HepG2 (cell line): ENCODE data around the gene SEZ6. TPM values are rescaled to one million over a fixed set of nuclear protein-coding genes. Genes with fewer than 3 reads are reported as not detected.

Source experiments
- CBX5 ChIP-seq: sonication (generic); formaldehyde crosslinking; IDR thresholded peaks from 2 replicates; pipeline ENCODE4 v1.4.0; 2020; ENCODE audit warnings: missing genetic modification reagents, borderline replicate concordance
- CENPT ChIP-seq: sonication (generic); formaldehyde crosslinking; IDR thresholded peaks from 2 replicates; pipeline ENCODE4 v1.8.0; 2022; ENCODE audit warnings: low read depth, mild to moderate bottlenecking, moderate library complexity, missing genetic modification reagents
- ELF3 ChIP-seq: IDR thresholded peaks from 2 replicates; pipeline ENCODE4 v1.6.1; 2016; ENCODE audit warnings: missing genetic modification reagents, missing compliant biosample characterization
- FOXK2 ChIP-seq: fragments of 450-650 bp; IDR thresholded peaks from 2 replicates; pipeline ENCODE4 v1.6.1; 2016
- FOXM1 ChIP-seq: sonication (generic); formaldehyde crosslinking; IDR thresholded peaks from 2 replicates; pipeline ENCODE4 v1.5.0; 2020; ENCODE audit warnings: missing genetic modification reagents
- MIER2 ChIP-seq: IDR thresholded peaks from 2 replicates; pipeline ENCODE4 v1.6.1; 2016; ENCODE audit warnings: missing biosample characterization, missing genetic modification reagents
- PAX8 ChIP-seq: sonication (generic); formaldehyde crosslinking; IDR thresholded peaks from 2 replicates; pipeline ENCODE4 v1.8.0; 2022; ENCODE audit warnings: mild to moderate bottlenecking, missing genetic modification reagents, borderline replicate concordance
- PPARG ChIP-seq: conservative IDR thresholded peaks from 2 replicates; pipeline ENCODE4 v1.6.1; 2016; ENCODE audit warnings: missing biosample characterization, missing genetic modification reagents
- RARA ChIP-seq: IDR thresholded peaks from 2 replicates; pipeline ENCODE4 v1.6.1; 2016; ENCODE audit warnings: missing genetic modification reagents, missing compliant biosample characterization
- SIN3B ChIP-seq: fragments of 150-350 bp; IDR thresholded peaks from 2 replicates; pipeline ENCODE4 v1.6.1; 2014; ENCODE audit warnings: low read length
- ZNF205 ChIP-seq: IDR thresholded peaks from 2 replicates; pipeline ENCODE4 v1.6.1; 2018; ENCODE audit warnings: missing biosample characterization, missing genetic modification reagents
- ZNF792 ChIP-seq: IDR thresholded peaks from 2 replicates; pipeline ENCODE4 v1.6.1; 2016
- ZNF850 ChIP-seq: sonication (generic); formaldehyde crosslinking; conservative IDR thresholded peaks from 2 replicates; pipeline ENCODE4 v1.9.0; 2021; ENCODE audit warnings: mild to moderate bottlenecking, missing genetic modification reagents
- polyA plus RNA-seq, 8 experiments: library from polyadenylated mRNA; depleted of rRNA in 3 of 8; stranded (reverse) in 7 of 8; unstranded in 1 of 8; fragments of >200 nt; fragmentation: Illumina TruSeq in 4 of 8; extraction: Trizol in 4 of 8; gene quantifications; 2 replicates each; pipeline versions ENCODE4 v1.2.1 to v1.2.3, GENCODE V29; 2011 to 2016; ENCODE audit warnings: low read depth in 4 of 8, missing spikeins in 1 of 8, mixed read lengths in 1 of 8; ENCODE audit not compliant: insufficient read depth in 1 of 8
- total RNA-seq, 5 experiments: library from RNA; depleted of rRNA; stranded (reverse); fragments of >200 nt; fragmentation: Illumina TruSeq; extraction: Trizol; gene quantifications; 2 replicates each; pipeline ENCODE4 v1.2.3, GENCODE V29; 2016; ENCODE audit warnings: low read depth in 1 of 5
- TF ChIP-seq, protein P1 (sequence below): sonication (generic); formaldehyde crosslinking; IDR thresholded peaks from 2 replicates; pipeline ENCODE4 v1.4.0; 2020; ENCODE audit warnings: missing genetic modification reagents
- TF ChIP-seq, protein P2 (sequence below): sonication (generic); formaldehyde crosslinking; IDR thresholded peaks from 2 replicates; pipeline ENCODE4 v1.4.0; 2020; ENCODE audit warnings: mild to moderate bottlenecking, low read depth, missing genetic modification reagents
- TF ChIP-seq, protein P3 (sequence below): IDR thresholded peaks from 2 replicates; pipeline ENCODE4 v1.6.1; 2012; ENCODE audit warnings: inconsistent platforms
- TF ChIP-seq, protein P4 (sequence below): sonication (generic); formaldehyde crosslinking; IDR thresholded peaks from 2 replicates; pipeline ENCODE4 v1.4.0; 2020; ENCODE audit warnings: missing genetic modification reagents
- TF ChIP-seq, protein P5 (sequence below): sonication (generic); formaldehyde crosslinking; IDR thresholded peaks from 2 replicates; pipeline ENCODE4 v1.8.1; 2023; ENCODE audit warnings: missing genetic modification reagents, inconsistent platforms, borderline replicate concordance
- TF ChIP-seq, protein P6 (sequence below): sonication (generic); formaldehyde crosslinking; IDR thresholded peaks from 2 replicates; pipeline ENCODE4 v1.5.0; 2020; ENCODE audit warnings: mild to moderate bottlenecking, missing genetic modification reagents, borderline replicate concordance

Gene SEZ6
- total and polyA plus RNA-seq, 2 of the 13 experiments (the other 11 are each of a cell fraction or from before 2014, with no cell fraction given) = not detected

DNA sequence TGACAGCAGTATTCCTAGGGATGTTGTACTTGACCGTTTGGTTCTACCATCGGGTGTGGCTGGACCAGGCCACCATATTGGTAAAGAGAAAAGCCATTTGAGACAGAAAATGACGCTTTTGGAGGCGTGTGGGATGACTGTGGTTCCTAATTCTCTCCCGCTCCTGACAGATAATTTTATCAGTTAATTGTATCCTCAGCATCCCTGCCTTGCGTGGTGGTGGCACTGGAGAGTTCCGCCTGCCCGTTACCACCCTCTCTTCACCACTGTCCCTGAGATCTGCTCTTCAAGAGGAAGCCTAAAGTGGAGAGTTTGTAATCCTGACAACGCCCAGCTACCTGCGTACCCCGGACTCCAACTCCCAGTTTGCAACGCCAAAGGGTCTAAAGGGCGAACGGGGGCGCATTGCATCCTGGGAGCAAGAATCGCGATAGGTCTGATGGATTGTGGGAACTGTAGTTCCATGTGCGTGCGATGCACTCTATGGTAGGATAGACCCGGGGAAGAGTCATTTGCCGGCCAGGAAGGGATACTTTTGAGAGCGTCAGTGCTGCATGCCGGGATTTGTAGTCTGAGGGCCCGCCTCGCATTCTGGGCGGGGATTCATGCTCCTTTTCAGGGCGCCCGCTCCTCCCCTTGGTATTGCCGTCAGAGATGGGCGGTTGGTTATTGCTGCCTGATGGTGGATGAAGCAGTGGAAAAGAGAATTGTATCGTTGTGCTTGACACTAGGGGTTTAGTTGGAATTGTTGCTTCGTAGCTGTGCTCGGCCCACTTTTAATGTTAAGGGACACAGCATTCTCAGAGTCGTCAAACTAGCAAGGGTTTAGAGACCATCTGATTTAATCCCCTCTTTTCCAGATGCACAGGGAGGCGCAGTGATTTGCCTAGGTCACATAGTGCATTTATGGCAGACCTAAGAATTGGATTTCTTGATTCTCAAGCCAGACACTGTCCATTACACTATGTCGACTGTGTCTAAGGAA lies 53.5 kb downstream of the SEZ6 start (continued):
- TF ChIP-seq FOXM1 (CRISPR knock-in tag) (no peak), ELF3 (CRISPR knock-in tag) (peak; percentile 47; the same call in 1 of the 2 replicates), ZNF792 (0 out of 2 replicates have a peak, but pooled peaks have one; percentile 5), SIN3B (no peak), ZNF205 (CRISPR knock-in tag) (0 out of 2 replicates have a peak, but pooled peaks have one; percentile 37), ZNF850 (no peak), PPARG (CRISPR knock-in tag) (no peak), FOXK2 (no peak; the same call in 1 of the 2 replicates), RARA (CRISPR knock-in tag) (peak; percentile 17; the same call in 1 of the 2 replicates), PAX8 (CRISPR knock-in tag) (peak; percentile 91; the same call in 1 of the 2 replicates), CENPT (CRISPR knock-in tag) (no peak), CBX5 (CRISPR knock-in tag) (peak; percentile 59; the same call in 1 of the 2 replicates), MIER2 (CRISPR knock-in tag) (no peak)
- TF ChIP-seq, protein P1, sequence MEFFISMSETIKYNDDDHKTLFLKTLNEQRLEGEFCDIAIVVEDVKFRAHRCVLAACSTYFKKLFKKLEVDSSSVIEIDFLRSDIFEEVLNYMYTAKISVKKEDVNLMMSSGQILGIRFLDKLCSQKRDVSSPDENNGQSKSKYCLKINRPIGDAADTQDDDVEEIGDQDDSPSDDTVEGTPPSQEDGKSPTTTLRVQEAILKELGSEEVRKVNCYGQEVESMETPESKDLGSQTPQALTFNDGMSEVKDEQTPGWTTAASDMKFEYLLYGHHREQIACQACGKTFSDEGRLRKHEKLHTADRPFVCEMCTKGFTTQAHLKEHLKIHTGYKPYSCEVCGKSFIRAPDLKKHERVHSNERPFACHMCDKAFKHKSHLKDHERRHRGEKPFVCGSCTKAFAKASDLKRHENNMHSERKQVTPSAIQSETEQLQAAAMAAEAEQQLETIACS (CRISPR knock-in tag) = no peak
- TF ChIP-seq, protein P2, sequence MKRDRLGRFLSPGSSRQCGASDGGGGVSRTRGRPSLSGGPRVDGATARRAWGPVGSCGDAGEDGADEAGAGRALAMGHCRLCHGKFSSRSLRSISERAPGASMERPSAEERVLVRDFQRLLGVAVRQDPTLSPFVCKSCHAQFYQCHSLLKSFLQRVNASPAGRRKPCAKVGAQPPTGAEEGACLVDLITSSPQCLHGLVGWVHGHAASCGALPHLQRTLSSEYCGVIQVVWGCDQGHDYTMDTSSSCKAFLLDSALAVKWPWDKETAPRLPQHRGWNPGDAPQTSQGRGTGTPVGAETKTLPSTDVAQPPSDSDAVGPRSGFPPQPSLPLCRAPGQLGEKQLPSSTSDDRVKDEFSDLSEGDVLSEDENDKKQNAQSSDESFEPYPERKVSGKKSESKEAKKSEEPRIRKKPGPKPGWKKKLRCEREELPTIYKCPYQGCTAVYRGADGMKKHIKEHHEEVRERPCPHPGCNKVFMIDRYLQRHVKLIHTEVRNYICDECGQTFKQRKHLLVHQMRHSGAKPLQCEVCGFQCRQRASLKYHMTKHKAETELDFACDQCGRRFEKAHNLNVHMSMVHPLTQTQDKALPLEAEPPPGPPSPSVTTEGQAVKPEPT (CRISPR knock-in tag) = no peak
- TF ChIP-seq, protein P3, sequence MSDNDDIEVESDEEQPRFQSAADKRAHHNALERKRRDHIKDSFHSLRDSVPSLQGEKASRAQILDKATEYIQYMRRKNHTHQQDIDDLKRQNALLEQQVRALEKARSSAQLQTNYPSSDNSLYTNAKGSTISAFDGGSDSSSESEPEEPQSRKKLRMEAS = peak; percentile 68
- TF ChIP-seq, protein P4, sequence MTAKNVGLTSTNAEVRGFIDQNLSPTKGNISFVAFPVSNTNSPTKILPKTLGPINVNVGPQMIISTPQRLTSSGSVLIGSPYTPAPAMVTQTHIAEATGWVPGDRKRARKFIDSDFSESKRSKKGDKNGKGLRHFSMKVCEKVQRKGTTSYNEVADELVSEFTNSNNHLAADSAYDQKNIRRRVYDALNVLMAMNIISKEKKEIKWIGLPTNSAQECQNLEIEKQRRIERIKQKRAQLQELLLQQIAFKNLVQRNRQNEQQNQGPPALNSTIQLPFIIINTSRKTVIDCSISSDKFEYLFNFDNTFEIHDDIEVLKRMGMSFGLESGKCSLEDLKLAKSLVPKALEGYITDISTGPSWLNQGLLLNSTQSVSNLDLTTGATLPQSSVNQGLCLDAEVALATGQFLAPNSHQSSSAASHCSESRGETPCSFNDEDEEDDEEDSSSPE (CRISPR knock-in tag) = peak; percentile 63
- TF ChIP-seq, protein P5, sequence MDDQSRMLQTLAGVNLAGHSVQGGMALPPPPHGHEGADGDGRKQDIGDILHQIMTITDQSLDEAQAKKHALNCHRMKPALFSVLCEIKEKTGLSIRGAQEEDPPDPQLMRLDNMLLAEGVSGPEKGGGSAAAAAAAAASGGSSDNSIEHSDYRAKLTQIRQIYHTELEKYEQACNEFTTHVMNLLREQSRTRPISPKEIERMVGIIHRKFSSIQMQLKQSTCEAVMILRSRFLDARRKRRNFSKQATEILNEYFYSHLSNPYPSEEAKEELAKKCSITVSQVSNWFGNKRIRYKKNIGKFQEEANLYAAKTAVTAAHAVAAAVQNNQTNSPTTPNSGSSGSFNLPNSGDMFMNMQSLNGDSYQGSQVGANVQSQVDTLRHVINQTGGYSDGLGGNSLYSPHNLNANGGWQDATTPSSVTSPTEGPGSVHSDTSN (CRISPR knock-in tag) = no peak
- TF ChIP-seq, protein P6, sequence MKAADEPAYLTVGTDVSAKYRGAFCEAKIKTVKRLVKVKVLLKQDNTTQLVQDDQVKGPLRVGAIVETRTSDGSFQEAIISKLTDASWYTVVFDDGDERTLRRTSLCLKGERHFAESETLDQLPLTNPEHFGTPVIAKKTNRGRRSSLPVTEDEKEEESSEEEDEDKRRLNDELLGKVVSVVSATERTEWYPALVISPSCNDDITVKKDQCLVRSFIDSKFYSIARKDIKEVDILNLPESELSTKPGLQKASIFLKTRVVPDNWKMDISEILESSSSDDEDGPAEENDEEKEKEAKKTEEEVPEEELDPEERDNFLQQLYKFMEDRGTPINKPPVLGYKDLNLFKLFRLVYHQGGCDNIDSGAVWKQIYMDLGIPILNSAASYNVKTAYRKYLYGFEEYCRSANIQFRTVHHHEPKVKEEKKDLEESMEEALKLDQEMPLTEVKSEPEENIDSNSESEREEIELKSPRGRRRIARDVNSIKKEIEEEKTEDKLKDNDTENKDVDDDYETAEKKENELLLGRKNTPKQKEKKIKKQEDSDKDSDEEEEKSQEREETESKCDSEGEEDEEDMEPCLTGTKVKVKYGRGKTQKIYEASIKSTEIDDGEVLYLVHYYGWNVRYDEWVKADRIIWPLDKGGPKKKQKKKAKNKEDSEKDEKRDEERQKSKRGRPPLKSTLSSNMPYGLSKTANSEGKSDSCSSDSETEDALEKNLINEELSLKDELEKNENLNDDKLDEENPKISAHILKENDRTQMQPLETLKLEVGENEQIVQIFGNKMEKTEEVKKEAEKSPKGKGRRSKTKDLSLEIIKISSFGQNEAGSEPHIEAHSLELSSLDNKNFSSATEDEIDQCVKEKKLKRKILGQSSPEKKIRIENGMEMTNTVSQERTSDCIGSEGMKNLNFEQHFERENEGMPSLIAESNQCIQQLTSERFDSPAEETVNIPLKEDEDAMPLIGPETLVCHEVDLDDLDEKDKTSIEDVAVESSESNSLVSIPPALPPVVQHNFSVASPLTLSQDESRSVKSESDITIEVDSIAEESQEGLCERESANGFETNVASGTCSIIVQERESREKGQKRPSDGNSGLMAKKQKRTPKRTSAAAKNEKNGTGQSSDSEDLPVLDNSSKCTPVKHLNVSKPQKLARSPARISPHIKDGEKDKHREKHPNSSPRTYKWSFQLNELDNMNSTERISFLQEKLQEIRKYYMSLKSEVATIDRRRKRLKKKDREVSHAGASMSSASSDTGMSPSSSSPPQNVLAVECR (CRISPR knock-in tag) = peak; percentile 90
